GM19455 (cell line): ENCODE measurements around the gene NAALADL2.
"Not testable (repeated sequence)": the region's sequence is repeated elsewhere in the genome, so short reads cannot be mapped to it uniquely, and the experiment has no call there.

Experiments
- ATAC-seq: cut with Tn5 transposase; IDR thresholded peaks from one replicate; pipeline ENCODE4 v1.9.1; 2021; ENCODE audit not compliant: unreplicated experiment

NAALADL2 gene

GRCh38 chr3:175068587-175068986 lies 209.5 kb downstream of the NAALADL2 start:
- ATAC-seq = no peak

GRCh38 chr3:175070946-175071345 lies 211.8 kb downstream of the NAALADL2 start:
- no peak for ATAC-seq

- no peak for ATAC-seq
These were observed 214.2 kb downstream of the NAALADL2 start for GRCh38 chr3:175073219-175073905.

DNA sequence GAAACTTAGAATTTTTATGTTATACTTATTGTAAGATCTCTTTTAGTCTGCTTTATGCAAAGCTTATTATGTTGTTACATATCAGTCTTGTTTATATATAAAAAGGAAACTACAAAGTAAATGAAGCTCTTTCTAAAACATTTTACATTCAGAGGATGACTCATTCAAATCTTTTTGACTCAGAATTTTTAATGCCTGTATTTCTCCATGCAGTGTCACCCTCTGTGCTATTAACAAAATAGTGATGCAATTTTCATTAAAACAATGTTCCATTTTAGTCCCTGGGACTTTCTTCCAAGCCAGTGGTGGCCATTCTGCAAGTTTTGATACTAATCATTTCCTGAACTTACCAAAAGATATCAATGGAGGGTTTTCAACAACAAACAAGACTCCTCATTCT lies 216.1 kb downstream of the NAALADL2 start:
- no peak for ATAC-seq

GRCh38 chr3:175077216-175077615 lies 218.1 kb downstream of the NAALADL2 start:
- ATAC-seq = no peak

- ATAC-seq = no peak
These were observed 223.5 kb downstream of the NAALADL2 start for GRCh38 chr3:175082631-175083030.

DNA sequence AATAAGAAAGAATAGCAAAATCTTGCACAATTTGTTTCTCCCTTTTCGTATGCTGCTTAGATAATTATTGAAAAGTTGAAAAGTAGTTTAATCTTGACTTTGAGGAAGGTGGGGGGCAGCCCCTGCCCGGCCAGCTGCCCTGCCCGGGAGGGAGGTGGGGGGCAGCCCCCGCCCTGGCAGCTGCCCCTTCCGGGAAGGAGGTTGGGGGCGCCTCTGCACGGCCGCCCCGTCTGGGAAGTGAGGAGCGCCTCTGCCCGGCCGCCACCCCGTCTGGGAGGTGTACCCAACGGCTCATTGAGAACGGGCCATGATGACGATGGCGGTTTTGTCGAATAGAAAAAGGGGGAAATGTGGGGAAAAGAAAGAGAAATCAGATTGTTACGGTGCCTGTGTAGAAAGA lies 228.0 kb downstream of the NAALADL2 start:
- not testable (repeated sequence) for ATAC-seq

DNA sequence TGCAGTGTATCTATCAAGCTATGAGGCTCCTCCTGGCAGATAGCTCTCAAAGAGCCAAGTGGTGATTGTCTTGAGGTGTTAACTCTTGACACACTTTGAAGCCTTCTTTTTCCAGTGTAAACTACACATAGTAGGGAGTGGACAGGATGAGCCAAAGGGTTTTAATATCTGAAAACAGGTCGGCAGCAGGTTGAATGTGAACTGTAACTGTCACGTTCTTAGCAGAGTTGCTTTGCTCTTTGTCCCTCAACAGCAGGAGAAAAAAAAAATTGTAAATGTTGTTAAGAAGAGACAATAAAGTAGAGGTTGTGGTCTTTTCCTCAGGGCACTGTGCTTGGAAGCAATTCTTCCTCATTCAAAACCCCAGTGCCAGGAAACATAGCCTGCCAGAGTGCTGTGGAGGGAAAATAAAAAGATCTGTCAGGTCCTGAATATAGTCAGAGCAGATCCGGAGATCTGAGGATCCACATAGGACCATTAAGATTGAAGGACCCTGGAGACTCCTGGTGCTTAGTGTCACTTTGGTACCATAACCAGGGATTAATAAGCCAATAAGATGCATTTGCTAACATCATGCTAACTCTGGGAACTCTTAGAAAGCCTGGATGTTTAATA lies 229.7 kb downstream of the NAALADL2 start:
- no peak for ATAC-seq

DNA sequence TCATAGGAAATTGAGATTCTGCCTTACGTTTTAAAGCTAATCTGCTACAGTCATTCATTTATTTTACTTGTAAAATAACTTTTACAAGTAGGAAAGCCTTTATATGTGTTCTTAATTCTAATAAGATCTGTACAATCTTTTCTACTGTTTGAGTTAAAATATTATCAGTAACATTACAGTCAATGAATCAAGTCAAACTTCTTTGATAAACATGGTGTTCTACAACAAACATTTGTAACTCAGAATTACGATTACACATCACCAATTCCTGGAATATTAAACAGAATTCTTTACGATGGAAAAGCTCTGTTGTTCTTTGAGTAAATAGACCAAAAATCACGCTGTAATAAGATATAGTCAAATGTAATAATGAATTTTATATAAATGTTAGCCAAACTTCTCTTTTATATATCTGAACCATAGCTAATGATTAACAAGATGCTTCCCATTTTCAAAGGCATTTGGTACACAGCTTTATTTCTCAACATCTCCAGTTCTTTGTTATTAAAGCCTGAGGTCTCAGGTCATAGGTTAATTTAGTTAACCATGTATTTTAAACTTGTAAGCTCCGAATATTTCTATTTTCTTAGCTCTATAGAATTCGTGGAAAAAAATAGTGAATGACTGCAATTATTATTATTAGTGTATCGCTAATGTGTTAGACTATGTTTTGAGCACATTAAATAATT lies 232.4 kb downstream of the NAALADL2 start:
- ATAC-seq = no peak

DNA sequence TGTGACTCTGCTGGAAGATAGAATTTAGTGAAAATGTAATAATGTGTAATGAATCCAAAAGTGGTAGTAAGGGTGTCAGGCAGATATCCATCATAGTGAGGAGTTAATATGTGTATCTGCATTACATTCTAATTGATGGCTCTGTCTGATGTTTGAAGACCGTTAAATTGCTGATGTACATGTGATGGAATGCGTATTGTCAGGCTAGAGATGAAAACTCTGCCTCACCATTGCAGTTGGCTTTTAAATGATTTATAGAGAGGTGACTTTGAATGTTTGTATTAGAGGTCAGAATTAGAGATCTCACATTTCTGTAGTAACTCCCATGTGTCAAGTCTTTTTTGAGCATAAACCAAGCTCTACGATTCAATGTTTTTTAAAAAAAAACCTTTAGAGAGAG lies 234.6 kb downstream of the NAALADL2 start:
- ATAC-seq = no peak

DNA sequence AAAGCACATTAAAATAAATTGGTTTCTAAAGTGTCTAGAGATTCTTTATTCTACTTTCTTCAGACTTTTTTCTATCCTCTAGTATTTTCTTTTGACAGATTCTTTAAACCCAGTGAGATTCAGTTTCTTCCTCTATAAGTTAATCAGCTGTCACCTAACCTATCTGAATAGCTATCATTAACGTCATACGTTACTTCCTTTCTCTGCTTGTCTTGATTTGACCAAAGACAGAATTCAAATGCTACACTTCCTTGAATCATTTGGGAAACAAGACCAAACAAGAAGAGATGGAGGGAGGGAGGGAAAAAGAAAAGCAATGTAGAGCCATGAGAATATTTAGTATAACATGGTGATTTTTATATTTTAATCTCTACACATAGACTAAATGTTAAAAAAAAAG lies 235.2 kb downstream of the NAALADL2 start:
- no peak for ATAC-seq

DNA sequence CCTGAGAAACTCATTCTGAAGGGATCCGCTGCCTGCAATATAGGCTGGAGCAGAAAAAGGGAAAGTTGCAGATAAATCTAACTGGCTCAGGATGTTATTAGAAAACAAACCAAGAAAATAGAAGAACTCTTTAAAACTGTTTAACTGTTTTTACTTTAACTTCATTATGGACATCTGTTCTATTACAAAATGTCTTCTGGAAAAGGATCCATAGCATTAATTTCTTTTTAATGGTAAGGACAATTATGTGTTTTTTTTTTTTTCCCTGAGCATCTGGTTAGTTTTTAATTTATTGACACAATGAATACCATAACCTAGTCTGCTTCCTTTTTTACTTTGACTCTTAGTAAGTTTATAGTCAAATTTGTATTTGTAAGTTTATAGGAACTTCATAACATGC lies 239.5 kb downstream of the NAALADL2 start:
- ATAC-seq = no peak

DNA sequence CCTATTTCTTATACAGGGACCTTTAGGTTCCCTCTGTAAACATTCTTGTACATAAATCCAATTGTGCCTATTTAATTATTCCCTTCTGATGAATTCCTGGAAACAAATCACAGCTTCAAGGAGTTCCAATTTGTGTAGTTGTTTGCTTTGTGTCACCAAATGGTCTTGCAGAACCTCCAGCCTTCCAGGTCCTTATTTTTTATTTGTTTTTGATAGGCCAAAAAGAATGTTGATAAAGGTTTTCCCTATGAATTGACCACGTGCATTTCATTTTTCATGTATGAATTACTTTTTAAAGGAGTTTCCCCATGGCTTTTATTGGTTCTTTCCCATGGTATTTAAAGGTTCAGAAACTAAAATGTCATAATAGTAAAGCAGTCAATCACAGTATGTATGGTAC lies 243.0 kb downstream of the NAALADL2 start:
- ATAC-seq = no peak

DNA sequence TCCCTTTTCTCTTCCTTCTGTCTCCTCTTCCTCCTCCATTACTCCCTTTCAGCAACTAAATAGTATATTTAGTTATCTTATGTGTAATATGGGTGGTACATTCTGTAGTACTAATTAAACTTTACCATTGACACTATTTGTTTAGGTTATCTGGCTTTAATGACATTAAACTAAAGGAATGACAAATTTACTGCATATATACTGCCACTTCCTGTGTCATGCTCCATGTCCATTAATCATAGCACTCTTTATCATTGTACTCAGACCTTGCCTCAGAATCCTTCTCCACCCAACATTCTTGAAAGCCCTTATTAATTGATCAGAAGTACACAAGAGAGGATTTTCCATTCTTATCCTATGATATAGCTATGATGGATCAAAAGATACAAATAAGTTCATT lies 244.2 kb downstream of the NAALADL2 start:
- no peak for ATAC-seq

DNA sequence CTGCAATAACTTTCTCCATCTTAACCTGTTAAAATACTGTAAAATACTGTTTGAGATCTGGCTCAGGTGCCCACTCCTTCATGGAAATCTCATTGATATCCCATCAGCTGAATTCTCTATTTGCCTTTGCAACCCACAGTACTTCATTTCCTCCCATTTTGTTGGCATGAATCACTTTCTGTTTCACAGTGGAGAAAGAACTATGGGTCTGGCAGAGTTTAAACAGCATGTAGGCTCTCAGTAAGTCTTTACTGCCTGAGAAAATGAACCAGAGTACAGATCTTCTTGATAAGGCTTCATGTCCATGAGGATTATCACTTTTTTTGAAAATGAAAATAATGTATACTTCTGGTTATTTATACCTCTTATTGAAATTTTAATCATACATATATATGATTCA lies 245.9 kb downstream of the NAALADL2 start:
- ATAC-seq = no peak

GRCh38 chr3:175107231-175107630 lies 248.1 kb downstream of the NAALADL2 start:
- no peak for ATAC-seq

DNA sequence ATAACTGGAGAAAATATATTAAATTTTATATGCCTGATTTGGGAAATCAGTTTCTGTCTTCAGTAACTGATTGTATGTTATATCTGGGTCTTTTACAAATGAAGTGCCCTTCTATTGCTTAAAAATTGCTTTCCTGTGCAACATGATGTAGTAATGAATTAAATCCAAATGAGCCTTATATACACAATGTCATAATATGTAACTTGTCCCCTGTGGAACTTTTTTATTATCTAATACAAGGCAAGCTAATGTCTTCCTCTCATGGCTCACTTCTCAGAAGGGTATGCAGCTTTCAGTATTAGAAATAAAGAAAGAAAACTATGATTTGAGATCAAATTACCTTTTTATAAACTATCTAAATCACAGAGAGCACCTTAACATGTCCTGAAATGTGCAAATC lies 248.9 kb downstream of the NAALADL2 start:
- no peak for ATAC-seq

DNA sequence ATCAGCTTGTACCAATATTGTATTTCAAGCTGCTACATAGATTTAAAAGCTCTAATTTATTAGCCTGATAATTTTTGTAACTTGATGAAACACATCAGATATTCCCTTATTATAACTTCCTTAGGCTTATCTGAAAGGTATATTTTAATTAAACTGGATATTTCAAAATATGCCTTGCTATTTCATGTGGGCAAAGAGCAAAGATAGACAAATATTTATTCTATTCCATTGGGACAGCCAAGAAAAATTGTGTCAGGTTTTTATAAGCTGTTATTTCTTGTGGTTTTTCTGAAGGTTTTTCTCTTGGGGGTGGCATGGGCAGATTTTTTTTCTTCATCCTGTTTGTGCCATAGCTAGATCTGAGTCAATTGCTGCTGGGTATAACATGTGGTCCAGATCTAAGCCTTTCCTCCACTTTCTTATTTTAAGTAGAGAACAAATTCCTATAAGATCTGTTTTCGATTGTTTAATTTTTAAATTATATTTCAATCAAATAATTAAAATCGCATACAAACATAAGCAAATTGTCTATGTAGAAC lies 249.5 kb downstream of the NAALADL2 start:
- no peak for ATAC-seq

GRCh38 chr3:175111036-175111435 lies 251.9 kb downstream of the NAALADL2 start:
- no peak for ATAC-seq

DNA sequence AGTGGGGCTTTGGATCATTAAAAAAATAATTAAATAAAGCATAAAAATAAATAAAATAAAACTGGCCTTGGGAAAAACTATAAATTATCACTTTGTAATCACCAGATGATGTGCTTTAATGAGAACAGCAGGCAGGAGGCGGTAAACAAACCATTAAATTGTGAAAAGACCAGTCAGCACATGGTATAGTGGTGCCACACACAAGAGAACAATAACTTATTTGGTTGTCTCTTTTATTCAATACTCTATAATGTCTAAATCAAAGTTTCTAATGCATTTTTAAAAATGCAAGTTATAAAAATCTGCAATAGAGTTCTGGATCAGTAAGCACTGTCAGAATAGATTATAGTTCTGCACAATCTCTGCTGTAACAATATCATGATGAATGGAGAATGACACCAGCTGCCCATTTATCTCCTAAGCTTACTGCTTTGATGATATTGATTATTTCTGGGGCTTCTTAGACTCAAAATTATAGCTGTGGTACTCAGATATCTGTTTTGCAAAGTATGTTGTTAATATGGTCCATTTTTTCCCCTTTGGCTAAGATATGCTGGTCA lies 259.3 kb downstream of the NAALADL2 start:
- ATAC-seq = no peak

GRCh38 chr3:175121225-175121624 lies 262.1 kb downstream of the NAALADL2 start:
- ATAC-seq = no peak
